Right lobe of liver (tissue), 6 donors: ENCODE measurements around the gene PIK3C2G. TPM values are rescaled to one million over a fixed set of nuclear protein-coding genes. Genes with fewer than 3 reads are reported as not detected.

Experiments used
- ATAC-seq, 4 donors: fragments of 200-7000 bp; cut with Tn5 transposase; one replicate each; pipeline ENCODE4 v1.9.1; 2020; ENCODE audit warnings: mild to moderate bottlenecking in 4 of 4, moderate library complexity in 4 of 4
- DNase-seq, 3 donors: peaks; one replicate each; pipeline ENCODE4 v3.0.0-alpha.2; 2020
- H3K27ac ChIP-seq, 3 donors: fragments of 200-600 bp; one replicate each; pipeline ENCODE4 v1.8.0; 2022
- H3K27me3 ChIP-seq, 2 donors: fragments of 200-600 bp; one replicate each; pipeline ENCODE4 v1.8.0; 2022
- H3K36me3 ChIP-seq, 4 donors: fragments of 200-600 bp; sonication (generic) in 1 of 4; one replicate each; pipeline versions ENCODE4 v1.5.1 to v1.8.0; 2017 to 2022; ENCODE audit warnings: control low read depth in 1 of 4
- H3K4me1 ChIP-seq, 4 donors: fragments of 200-600 bp; sonication (generic) in 1 of 4; one replicate each; pipeline versions ENCODE4 v1.5.1 to v1.8.0; 2017 to 2022; ENCODE audit warnings: control low read depth in 1 of 4
- H3K4me3 ChIP-seq, 3 donors: fragments of 200-600 bp; one replicate each; pipeline ENCODE4 v1.8.0; 2022
- H3K9me3 ChIP-seq, 4 donors: fragments of 200-600 bp; sonication (generic) in 1 of 4; one replicate each; pipeline versions ENCODE4 v1.5.1 to v1.8.0; 2017 to 2022; ENCODE audit warnings: control low read depth in 1 of 4
- CTCF ChIP-seq, 4 donors: fragments of 200-600 bp in 3 of 4; fragments of 450-650 bp in 1 of 4; IDR thresholded peaks; one replicate each; pipeline versions ENCODE4 v1.5.1 to v1.8.0; 2016 to 2022; ENCODE audit warnings: antibody characterized with exemption in 4 of 4, mild to moderate bottlenecking in 2 of 4
- POLR2A ChIP-seq: fragments of 450-650 bp; IDR thresholded peaks from one replicate; pipeline ENCODE4 v1.6.1; 2017; ENCODE audit warnings: antibody characterized with exemption, mild to moderate bottlenecking
- WGBS: methylation state at CpG from one replicate; pipeline ENCODE4 v1.1.6; 2018; ENCODE audit warnings: low coverage, low lambda C conversion rate; ENCODE audit not compliant: insufficient coverage; ENCODE audit errors: missing lambda C conversion rate; 5-methylcytosine and 5-hydroxymethylcytosine counted together
- intact Hi-C, 2 donors: fragments of 100-400 bp; cut with DNase I; formaldehyde crosslinking; loops; one replicate each; pipeline versions ENCODE4 v1.11.2 to v1.14.1; 2022
- total RNA-seq, 6 experiments: library from RNA; depleted of rRNA in 2 of 6; stranded (reverse); fragments of >200 nt in 2 of 6; fragmentation: NEBNext Ultra II Directional in 3 of 6; extraction: Animal tissue kit (Norgen Biotek cat#: 25700) in 3 of 6; gene quantifications; one replicate each; pipeline versions ENCODE4 v1.1.0 to v1.2.4, GENCODE V29; 2016 to 2023
- donor health status: DM: no; HTN: yes; CAD: no.
- donor health status: DM: no; HTN: no; CAD: no.
- donor health status: DM: no; HTN: no; CAD: no.
- donor health status: DM: no; HTN: yes; CAD: no.
- donor health status: DM: no; HTN: yes; CAD: no.

PIK3C2G gene
- total RNA-seq, 6 experiments from 2014 or later = 12.5 to 30.5 (median 24.8) TPM

GRCh38 chr12:18332173-18332572 lies 70.9 kb downstream of the PIK3C2G start:
- 40% methylated on average over 1 of the region's 4 CpGs for WGBS
- intact Hi-C loops = no loop called here
- no peak for TF ChIP-seq POLR2A
- TF ChIP-seq CTCF (IDR thresholded peaks at IDR 0.05) = no peak
- no peak for DNase-seq
- Histone ChIP-seq H3K4me3 (no peak overlapping the region), H3K9me3 (no peaks in the 10 kb centered on the region), H3K36me3 (peaks cover 0 to 2% (median 0%) of the 10 kb centered on the region in 4 donors), H3K27me3 (no peaks in the 10 kb centered on the region), H3K4me1 (peaks cover 0 to 4% (median 0%) of the 10 kb centered on the region in 4 donors), H3K27ac (no peak overlapping the region)
- peak; percentile 77 to 100 (median 88) for ATAC-seq

GRCh38 chr12:18339633-18340032 lies 78.3 kb downstream of the PIK3C2G start:
- H3K4me1 ChIP-seq = no peaks in the 10 kb centered on the region
- intact Hi-C loops = no loop called here
- ATAC-seq (no peak), DNase-seq (no peak)
- H3K4me3 ChIP-seq = no peak overlapping the region
- TF ChIP-seq CTCF (IDR thresholded peaks at IDR 0.05) (no peak), POLR2A (no peak)
- no peak overlapping the region for H3K27ac ChIP-seq
- no peaks in the 10 kb centered on the region for H3K27me3 ChIP-seq
- H3K36me3 ChIP-seq = no peaks in the 10 kb centered on the region
- no peaks in the 10 kb centered on the region for H3K9me3 ChIP-seq
- 64% methylated on average over 1 of the region's 1 CpG for WGBS

- Histone ChIP-seq H3K4me3 (no peak overlapping the region), H3K27ac (no peak overlapping the region), H3K4me1 (no peaks in the 10 kb centered on the region), H3K36me3 (no peaks in the 10 kb centered on the region), H3K9me3 (no peaks in the 10 kb centered on the region), H3K27me3 (no peaks in the 10 kb centered on the region)
- ATAC-seq (no peak), DNase-seq (no peak)
- intact Hi-C loops = no loop called here
- 88% methylated on average over 3 of the region's 3 CpGs for WGBS
- TF ChIP-seq POLR2A (no peak), CTCF (IDR thresholded peaks at IDR 0.05) (no peak)
These were observed 78.9 kb downstream of the PIK3C2G start for GRCh38 chr12:18340186-18340585.

GRCh38 chr12:18340786-18341185 lies 79.5 kb downstream of the PIK3C2G start:
- no peak for DNase-seq
- Histone ChIP-seq H3K36me3 (no peaks in the 10 kb centered on the region), H3K27ac (no peak overlapping the region), H3K4me1 (no peaks in the 10 kb centered on the region), H3K27me3 (no peaks in the 10 kb centered on the region), H3K9me3 (no peaks in the 10 kb centered on the region), H3K4me3 (no peak overlapping the region)
- intact Hi-C loops = no loop called here
- no peak for TF ChIP-seq CTCF (IDR thresholded peaks at IDR 0.05)
- TF ChIP-seq POLR2A = no peak
- ATAC-seq = peak in 1 of 4 donors; percentile 37
- 77% methylated on average over 6 of the region's 7 CpGs for WGBS

- Histone ChIP-seq H3K4me1 (no peaks in the 10 kb centered on the region), H3K9me3 (no peaks in the 10 kb centered on the region), H3K4me3 (no peak overlapping the region), H3K27ac (no peak overlapping the region), H3K36me3 (peaks cover 0 to 7% (median 0%) of the 10 kb centered on the region in 4 donors), H3K27me3 (no peaks in the 10 kb centered on the region)
- ATAC-seq = peak in 3 of 4 donors; percentile 33 to 68 (median 47)
- intact Hi-C loops = no loop called here
- no peak for DNase-seq
- TF ChIP-seq CTCF (IDR thresholded peaks at IDR 0.05) = no peak
- no peak for TF ChIP-seq POLR2A
- 39% methylated on average over 4 of the region's 4 CpGs for WGBS
These were observed 82.4 kb downstream of the PIK3C2G start for GRCh38 chr12:18343708-18344107.
